ENCODE results near the gene SHROOM2.
A peak's percentile ranks its signal among the peaks of the same experiment; 100 is the strongest.

Gene SHROOM2

GRCh38 chrX:9980927-9981326 is 194.7 kb downstream of the SHROOM2 start:
- DNase-seq (ENCODE audit: low read depth in 1 of 2, low spot score in 1 of 2), result peak in 1 of 2 experiments; percentile 47
- Histone ChIP-seq H3K27me3 (ENCODE audit: insufficient read depth, poor library complexity, severe bottlenecking) (no peaks in the 10 kb centered on the region), H3K4me3 (replicated peaks; ENCODE audit: insufficient read depth, low read length) (no peak overlapping the region), H3K27ac (replicated peaks) (peak overlapping the region; percentile 93)
- TF ChIP-seq GABPA (IDR thresholded peaks at IDR 0.05; ENCODE audit: low read depth) (no peak), POLR2AphosphoS5 (IDR thresholded peaks at IDR 0.05; ENCODE audit: low read depth) (no peak), CTCF (IDR thresholded peaks at IDR 0.05; ENCODE audit: insufficient read depth, low read length) (no peak), REST (IDR thresholded peaks at IDR 0.05; ENCODE audit: insufficient replicate concordance, low read depth) (no peak), SPI1 (IDR thresholded peaks at IDR 0.05; ENCODE audit: borderline replicate concordance, low read depth) (no peak)

GRCh38 chrX:9983441-9983840 is 197.2 kb downstream of the SHROOM2 start:
- Histone ChIP-seq H3K27ac (replicated peaks) (no peak overlapping the region), H3K4me3 (replicated peaks; ENCODE audit: insufficient read depth, low read length) (no peak overlapping the region), H3K27me3 (ENCODE audit: insufficient read depth, poor library complexity, severe bottlenecking) (no peaks in the 10 kb centered on the region)
- no peak for DNase-seq (ENCODE audit: low read depth in 1 of 2, low spot score in 1 of 2)
- TF ChIP-seq SPI1 (IDR thresholded peaks at IDR 0.05; ENCODE audit: borderline replicate concordance, low read depth) (no peak), POLR2AphosphoS5 (IDR thresholded peaks at IDR 0.05; ENCODE audit: low read depth) (no peak), GABPA (IDR thresholded peaks at IDR 0.05; ENCODE audit: low read depth) (no peak), CTCF (IDR thresholded peaks at IDR 0.05; ENCODE audit: insufficient read depth, low read length) (no peak), REST (IDR thresholded peaks at IDR 0.05; ENCODE audit: insufficient replicate concordance, low read depth) (no peak)

DNA sequence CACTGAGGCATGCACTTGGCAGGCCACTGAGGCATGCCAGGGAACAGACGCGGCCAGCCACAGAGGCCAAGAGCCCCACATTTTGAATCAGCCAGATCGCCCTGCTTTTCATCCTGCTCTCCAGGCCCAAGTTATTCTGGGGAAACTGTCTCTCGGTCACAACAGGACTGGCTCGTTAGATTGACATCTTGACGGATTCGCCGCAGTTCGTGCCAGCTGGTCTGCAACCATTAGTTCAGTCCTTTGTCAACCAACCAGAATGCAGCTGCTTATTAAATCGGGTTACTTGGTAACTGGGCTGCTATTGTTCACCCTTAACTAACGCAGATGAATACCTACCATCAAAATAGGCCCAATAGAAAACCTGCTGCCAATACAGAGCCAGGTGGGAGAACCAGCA is 197.6 kb downstream of the SHROOM2 start:
- H3K27me3 ChIP-seq (ENCODE audit: insufficient read depth, poor library complexity, severe bottlenecking), result no peaks in the 10 kb centered on the region
- TF ChIP-seq POLR2AphosphoS5 (IDR thresholded peaks at IDR 0.05; ENCODE audit: low read depth), result no peak
- no peak for TF ChIP-seq GABPA (IDR thresholded peaks at IDR 0.05; ENCODE audit: low read depth)
- TF ChIP-seq SPI1 (IDR thresholded peaks at IDR 0.05; ENCODE audit: borderline replicate concordance, low read depth), result no peak
- TF ChIP-seq CTCF (IDR thresholded peaks at IDR 0.05; ENCODE audit: insufficient read depth, low read length), result no peak
- no peak for TF ChIP-seq REST (IDR thresholded peaks at IDR 0.05; ENCODE audit: insufficient replicate concordance, low read depth)
- DNase-seq (ENCODE audit: low read depth in 1 of 2, low spot score in 1 of 2), result no peak
- H3K27ac ChIP-seq (replicated peaks), result no peak overlapping the region
- no peak overlapping the region for H3K4me3 ChIP-seq (replicated peaks; ENCODE audit: insufficient read depth, low read length)

All from HL-60 (cell line).